SK-N-SH (cell line): Measurements from ENCODE around the gene ANK2. TPM values are rescaled to one million over a fixed set of nuclear protein-coding genes. Genes with fewer than 3 reads are reported as not detected.
A peak's percentile ranks its signal among the peaks of the same experiment; 100 is the strongest.

ENCODE experiments used
- CTCF ChIA-PET: fragments of 300-600, 350-600 bp; formaldehyde crosslinking; extraction: SDS; loops from one replicate; lab custom pipeline; 2021; lab: Yijun Ruan, JAX
- POLR2A ChIA-PET: fragments of 350-600 bp; sonication (Branson Sonifier 250); formaldehyde crosslinking; extraction: SDS; loops from one replicate; lab custom pipeline; 2020; ENCODE audit warnings: antibody characterized with exemption, inconsistent platforms; lab: Yijun Ruan, JAX
- DNase-seq: peaks from one replicate; pipeline ENCODE4 v3.0.0; 2012
- H2AFZ ChIP-seq: fragments of 200-600 bp; sonication (generic); 2 replicates; pipeline ENCODE4 v1.8.1; 2016; ENCODE audit warnings: antibody characterized with exemption, mild to moderate bottlenecking, low read depth
- H3F3A ChIP-seq: fragments of 200-600 bp; sonication (generic); replicated peaks from 2 replicates; pipeline ENCODE3; 2016; ENCODE audit warnings: antibody characterized with exemption, mild to moderate bottlenecking; ENCODE audit not compliant: insufficient read depth
- H3K27ac ChIP-seq, 2 experiments: fragments of 200-500 bp in 1 of 2; fragments of 200-600 bp in 1 of 2; sonication (Bioruptor generic) in 1 of 2; sonication (generic), shearing (Covaris generic) in 1 of 2; 2 replicates each; pipeline versions ENCODE4 v1.5.1 to v1.6.1; 2014 to 2016; ENCODE audit warnings: low read depth in 2 of 2, inconsistent platforms in 1 of 2, low read length in 1 of 2, mild to moderate bottlenecking in 1 of 2, mixed read lengths in 1 of 2
- H3K27me3 ChIP-seq: fragments of 200-600 bp; sonication (generic), shearing (Covaris generic); 2 replicates; pipeline ENCODE4 v1.6.1; 2016; ENCODE audit warnings: mixed run types; ENCODE audit not compliant: insufficient read depth
- H3K36me3 ChIP-seq, 2 experiments: fragments of 200-500 bp in 1 of 2; fragments of 200-600 bp in 1 of 2; sonication (Bioruptor generic) in 1 of 2; sonication (generic) in 1 of 2; replicated peaks in 1 of 2; 2 replicates each; pipeline versions ENCODE3 to v1.5.1; 2014 to 2016; ENCODE audit warnings: low read length in 1 of 2, mild to moderate bottlenecking in 1 of 2; ENCODE audit not compliant: insufficient read depth in 2 of 2, control insufficient read depth in 1 of 2
- H3K4me1 ChIP-seq, 2 experiments: fragments of 200-500 bp in 1 of 2; fragments of 200-600 bp in 1 of 2; sonication (Bioruptor generic) in 1 of 2; sonication (generic), shearing (Covaris generic) in 1 of 2; 2 replicates each; pipeline versions ENCODE4 v1.5.1 to v1.6.1; 2014 to 2016; ENCODE audit warnings: low read depth in 1 of 2, low read length in 1 of 2, mixed run types in 1 of 2; ENCODE audit not compliant: insufficient read depth in 2 of 2, control insufficient read depth in 1 of 2
- H3K4me2 ChIP-seq: fragments of 200-600 bp; sonication (generic), shearing (Covaris generic); 2 replicates; pipeline ENCODE4 v1.6.1; 2017; ENCODE audit warnings: mixed run types
- H3K4me3 ChIP-seq, 2 experiments: fragments of 200-500 bp in 1 of 2; fragments of 200-600 bp in 1 of 2; sonication (Bioruptor generic) in 1 of 2; sonication (generic), shearing (Covaris generic) in 1 of 2; 2 replicates each; pipeline versions ENCODE4 v1.5.1 to v1.8.1; 2014 to 2016; ENCODE audit warnings: low read depth in 2 of 2, inconsistent platforms in 1 of 2, low read length in 1 of 2, mild to moderate bottlenecking in 1 of 2, mixed read lengths in 1 of 2, moderate library complexity in 1 of 2
- H3K79me2 ChIP-seq: fragments of 200-600 bp; sonication (generic); 2 replicates; pipeline ENCODE4 v1.8.1; 2017; ENCODE audit warnings: mild to moderate bottlenecking; ENCODE audit not compliant: insufficient read depth
- H3K9ac ChIP-seq: fragments of 200-600 bp; sonication (generic); 2 replicates; pipeline ENCODE4 v1.6.1; 2017; ENCODE audit warnings: mixed run types
- H3K9me2 ChIP-seq: fragments of 200-600 bp; sonication (generic); 2 replicates; pipeline ENCODE4 v1.6.1; 2017; ENCODE audit warnings: mixed run types
- H3K9me3 ChIP-seq: fragments of 200-600 bp; sonication (generic); 2 replicates; pipeline ENCODE4 v1.6.1; 2017; ENCODE audit warnings: mixed run types, mild to moderate bottlenecking, moderate library complexity
- H4K20me1 ChIP-seq: fragments of 200-600 bp; sonication (generic); 2 replicates; pipeline ENCODE4 v1.6.1; 2017; ENCODE audit warnings: mild to moderate bottlenecking, mixed run types; ENCODE audit not compliant: insufficient read depth
- CHD2 ChIP-seq: fragments of 150-350 bp; IDR thresholded peaks from 2 replicates; pipeline ENCODE4 v1.6.1; 2018; ENCODE audit warnings: low read length; ENCODE audit not compliant: partially characterized antibody
- CTCF ChIP-seq: fragments of 200-600 bp; sonication (generic); IDR thresholded peaks from 2 replicates; pipeline ENCODE4 v1.6.1; 2017; ENCODE audit warnings: antibody characterized with exemption, mild to moderate bottlenecking, moderate library complexity
- EP300 ChIP-seq, 2 experiments: IDR thresholded peaks; 2 replicates each; pipeline versions ENCODE4 v1.4.0 to v1.6.1; 2012; ENCODE audit warnings: borderline replicate concordance in 1 of 2, low read depth in 1 of 2, low read length in 1 of 2
- FOSL2 ChIP-seq: IDR thresholded peaks from 2 replicates; pipeline ENCODE4 v1.4.0; 2012; ENCODE audit warnings: low read depth, mild to moderate bottlenecking, moderate library complexity, borderline replicate concordance
- FOXM1 ChIP-seq: IDR thresholded peaks from 2 replicates; pipeline ENCODE4 v1.4.0; 2012; ENCODE audit warnings: low read depth, mild to moderate bottlenecking
- GABPA ChIP-seq: IDR thresholded peaks from 2 replicates; pipeline ENCODE4 v1.4.0; 2012; ENCODE audit warnings: low read depth, mild to moderate bottlenecking
- GATA2 ChIP-seq: sonication (generic); formaldehyde crosslinking; IDR thresholded peaks from 2 replicates; pipeline ENCODE4 v1.5.0; 2020; ENCODE audit warnings: mild to moderate bottlenecking, missing genetic modification reagents
- IRF3 ChIP-seq: fragments of 150-350 bp; IDR thresholded peaks from 2 replicates; pipeline ENCODE4 v1.6.1; 2016; ENCODE audit warnings: mild to moderate bottlenecking, low read depth, low read length
- NFIC ChIP-seq: IDR thresholded peaks from 2 replicates; pipeline ENCODE4 v1.4.0; 2012; ENCODE audit warnings: borderline replicate concordance
- PBX3 ChIP-seq: IDR thresholded peaks from 2 replicates; pipeline ENCODE4; 2012
- POLR2AphosphoS5 ChIP-seq: IDR thresholded peaks from 2 replicates; pipeline ENCODE4 v1.6.1; 2012; ENCODE audit warnings: low read depth, low read length
- RAD21 ChIP-seq: IDR thresholded peaks from 2 replicates; pipeline ENCODE4 v1.6.1; 2012; ENCODE audit warnings: mild to moderate bottlenecking, low read length
- RCOR1 ChIP-seq: fragments of 150-350 bp; IDR thresholded peaks from 2 replicates; pipeline ENCODE4 v1.6.1; 2017; ENCODE audit warnings: antibody characterized with exemption, low read length
- RFX5 ChIP-seq: IDR thresholded peaks from 2 replicates; pipeline ENCODE4 v1.6.1; 2012; ENCODE audit warnings: mild to moderate bottlenecking, improper control_type of control experiment, low read length
- TCF12 ChIP-seq: IDR thresholded peaks from 2 replicates; pipeline ENCODE4 v1.4.0; 2012
- USF2 ChIP-seq: fragments of 150-350 bp; IDR thresholded peaks from 2 replicates; pipeline ENCODE4 v1.6.1; 2017; ENCODE audit warnings: antibody characterized with exemption, low read length, low read depth, borderline replicate concordance
- YY1 ChIP-seq: IDR thresholded peaks from 2 replicates; pipeline ENCODE4 v1.4.0; 2012; ENCODE audit warnings: low read depth, mild to moderate bottlenecking
- ZBTB33 ChIP-seq: IDR thresholded peaks from 2 replicates; pipeline ENCODE4 v1.4.0; 2012; ENCODE audit warnings: low read depth, borderline replicate concordance
- WGBS: methylation state at CpG from one replicate; pipeline ENCODE4 v1.1.6; 2017; ENCODE audit warnings: low lambda C conversion rate; 5-methylcytosine and 5-hydroxymethylcytosine counted together
- polyA plus RNA-seq, 3 experiments: library from polyadenylated mRNA; depleted of rRNA; stranded (reverse); fragments of >200 nt; gene quantifications; 2 replicates each; pipeline ENCODE4 v1.2.3, GENCODE V29; 2012

ANK2 gene
- polyA plus RNA-seq, 1 of the 3 experiments (the other 2 are of a cell fraction) = 0.69 TPM

- no peak for TF ChIP-seq IRF3
- peak; percentile 58 for TF ChIP-seq CTCF
- TF ChIP-seq EP300 (IDR thresholded peaks at IDR 0.05; ENCODE audit: borderline replicate concordance in 1 of 2, low read depth in 1 of 2, low read length in 1 of 2) = no peak
- TF ChIP-seq PBX3 = no peak
- no peak for TF ChIP-seq FOXM1
- TF ChIP-seq FOSL2 = no peak
- TF ChIP-seq CHD2 = no peak
- TF ChIP-seq RAD21 = peak; percentile 36
These were observed 279.1 kb downstream of the ANK2 start for GRCh38 chr4:113328514-113328913.

GRCh38 chr4:113330200-113330599 is 280.7 kb downstream of the ANK2 start:
- Histone ChIP-seq H3K27me3 (no peaks in the 10 kb centered on the region), H4K20me1 (no peaks in the 10 kb centered on the region), H3K36me3 (no peaks in the 10 kb centered on the region), H2AFZ (no peak overlapping the region), H3K4me1 (no peaks in the 10 kb centered on the region), H3K9me3 (no peaks in the 10 kb centered on the region), H3K27ac (no peak overlapping the region), H3K4me2 (no peak overlapping the region), H3K9ac (no peak overlapping the region), H3K9me2 (no peaks in the 10 kb centered on the region), H3K4me3 (no peak overlapping the region), H3K79me2 (no peaks in the 10 kb centered on the region), H3F3A (no peaks in the 10 kb centered on the region)
- DNase-seq = no peak
- ChIA-PET POLR2A (no interaction called here), CTCF (interaction anchor here (0.6 to 1.0 kb wide), 2 partner anchors 13 to 29 kb away, joined by 3 read pairs; no protein-coding TSS in a partner anchor)
- 95% methylated on average over 12 of the region's 12 CpGs for WGBS
- no peak for TF ChIP-seq RCOR1
- TF ChIP-seq ZBTB33 = no peak
- no peak for TF ChIP-seq POLR2AphosphoS5
- TF ChIP-seq TCF12 = no peak
- TF ChIP-seq FOSL2 = no peak
- TF ChIP-seq GATA2 (CRISPR knock-in tag) = no peak
- TF ChIP-seq RFX5 = no peak
- no peak for TF ChIP-seq GABPA
- no peak for TF ChIP-seq YY1
- no peak for TF ChIP-seq NFIC
- no peak for TF ChIP-seq EP300 (IDR thresholded peaks at IDR 0.05; ENCODE audit: borderline replicate concordance in 1 of 2, low read depth in 1 of 2, low read length in 1 of 2)
- TF ChIP-seq USF2 = no peak

More at GRCh38 chr4:113328514-113328913, 279.1 kb downstream of the ANK2 start:
- H3K27me3 ChIP-seq = no peaks in the 10 kb centered on the region
- ChIA-PET POLR2A (no interaction called here), CTCF (no interaction called here)
- H3K4me3 ChIP-seq = no peak overlapping the region; a peak in 1 of 4 replicates
- no peaks in the 10 kb centered on the region for H3K9me2 ChIP-seq
- H3K4me1 ChIP-seq = no peaks in the 10 kb centered on the region
- H3F3A ChIP-seq = no peaks in the 10 kb centered on the region
- H3K9me3 ChIP-seq = no peaks in the 10 kb centered on the region
- peak; percentile 28 for DNase-seq
- H3K9ac ChIP-seq = no peak overlapping the region
- H3K79me2 ChIP-seq = no peaks in the 10 kb centered on the region
- H2AFZ ChIP-seq = no peak overlapping the region
- no peaks in the 10 kb centered on the region for H3K36me3 ChIP-seq
- WGBS = 82% methylated on average over 3 of the region's 3 CpGs
- no peaks in the 10 kb centered on the region for H4K20me1 ChIP-seq
- H3K4me2 ChIP-seq = no peak overlapping the region
- no peak overlapping the region for H3K27ac ChIP-seq
